Smooth muscle cell (in vitro differentiated cells): ENCODE data around the gene HPCAL1. TPM values are rescaled to one million over a fixed set of nuclear protein-coding genes. Genes with fewer than 3 reads are reported as not detected.

Source experiments
- DNase-seq: peaks from one replicate; lab custom pipeline; 2025; ENCODE audit not compliant: unreplicated experiment; lab: John Stamatoyannopoulos, UW
- H2AFZ ChIP-seq: fragments of 200-600 bp; sonication (generic); 2 replicates; pipeline ENCODE4 v1.6.0; 2016; ENCODE audit warnings: antibody characterized with exemption, low read depth, mild to moderate bottlenecking
- H3F3A ChIP-seq: fragments of 200-600 bp; sonication (generic); 2 replicates; pipeline ENCODE4 v1.6.0; 2017; ENCODE audit warnings: antibody characterized with exemption, low read depth
- H3K27ac ChIP-seq: fragments of 200-600 bp; sonication (generic); 2 replicates; pipeline ENCODE4 v1.5.1; 2016; ENCODE audit warnings: low read depth, mild to moderate bottlenecking
- H3K27me3 ChIP-seq: fragments of 200-600 bp; sonication (generic); 2 replicates; pipeline ENCODE4 v1.6.1; 2016; ENCODE audit warnings: low read depth, mild to moderate bottlenecking
- H3K36me3 ChIP-seq: fragments of 200-600 bp; sonication (generic); 2 replicates; pipeline ENCODE4 v1.5.1; 2016; ENCODE audit warnings: low read depth
- H3K4me1 ChIP-seq: fragments of 200-600 bp; sonication (generic); 2 replicates; pipeline ENCODE4 v1.5.1; 2016; ENCODE audit warnings: low read depth
- H3K4me2 ChIP-seq: fragments of 200-600 bp; sonication (generic); 2 replicates; pipeline ENCODE4 v1.6.0; 2016; ENCODE audit warnings: mild to moderate bottlenecking
- H3K4me3 ChIP-seq: fragments of 200-600 bp; sonication (generic); 2 replicates; pipeline ENCODE4 v1.5.1; 2016; ENCODE audit warnings: mild to moderate bottlenecking
- H3K79me2 ChIP-seq: fragments of 200-600 bp; sonication (generic); 2 replicates; pipeline ENCODE4 v1.6.0; 2016; ENCODE audit warnings: low read depth, mild to moderate bottlenecking
- H3K9ac ChIP-seq: fragments of 200-600 bp; sonication (generic); 2 replicates; pipeline ENCODE4 v1.6.0; 2016; ENCODE audit warnings: low read depth
- H3K9me3 ChIP-seq: fragments of 200-600 bp; sonication (generic); replicated peaks from 2 replicates; pipeline ENCODE4 v1.5.1; 2016; ENCODE audit warnings: low read depth
- H4K20me1 ChIP-seq: fragments of 200-600 bp; sonication (generic); 2 replicates; pipeline ENCODE4 v1.6.0; 2016; ENCODE audit warnings: low read depth
- WGBS: methylation state at CpG from one replicate; pipeline ENCODE4 v1.1.7; 2016; ENCODE audit warnings: low lambda C conversion rate; 5-methylcytosine and 5-hydroxymethylcytosine counted together
- polyA plus RNA-seq: library from polyadenylated mRNA; unstranded; fragments of >200 nt; fragmentation: Nextera tagmentation; extraction: Ambion mirVana; gene quantifications from 2 replicates; pipeline ENCODE4 v1.2.1, GENCODE V29; 2016
- total RNA-seq: library from RNA; depleted of rRNA; stranded (reverse); fragments of >200 nt; gene quantifications from 2 replicates; pipeline ENCODE4 v1.2.3, GENCODE V29; 2014
- TF ChIP-seq, protein P1 (sequence below): fragments of 200-600 bp; sonication (generic); IDR thresholded peaks from 2 replicates; pipeline ENCODE4 v1.5.1; 2017; ENCODE audit warnings: borderline replicate concordance, mild to moderate bottlenecking, antibody characterized with exemption; ENCODE audit not compliant: insufficient read depth, poor library complexity, severe bottlenecking

The HPCAL1 gene
- total and polyA plus RNA-seq, 2 experiments from 2014 or later = 11.7 to 15.8 TPM

DNA sequence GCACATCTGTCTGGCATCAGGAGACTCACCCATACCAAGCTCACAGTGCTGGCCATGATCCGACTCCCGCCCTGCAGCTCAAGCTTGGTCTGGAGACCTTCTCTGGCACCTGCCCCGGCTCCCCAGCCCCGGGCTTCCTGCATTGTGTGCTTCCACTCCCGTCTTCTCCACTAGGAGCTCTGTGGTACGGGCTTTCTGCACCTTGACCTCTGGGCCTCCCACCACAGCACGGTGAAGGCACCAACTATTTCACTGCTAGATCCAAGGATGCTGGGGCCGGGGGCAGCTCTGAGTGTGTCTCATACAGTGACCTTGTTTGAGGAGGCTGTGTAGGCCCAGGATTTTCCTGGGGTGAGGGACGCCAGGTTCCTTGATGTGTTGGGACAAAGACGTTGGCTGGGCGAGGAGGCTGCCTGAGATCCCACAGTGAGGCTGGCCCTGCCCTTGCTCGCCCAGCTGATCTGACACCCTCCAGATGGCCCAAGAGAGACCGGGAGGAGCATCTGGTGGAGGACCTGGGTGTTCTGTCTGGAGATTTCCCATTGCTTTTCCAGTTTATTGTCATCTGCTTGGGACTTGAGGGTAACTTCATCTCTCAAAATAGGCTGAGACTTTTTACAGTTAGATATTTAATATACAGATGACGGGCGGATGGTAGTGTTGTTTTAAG, 64.0 kb downstream of the HPCAL1 start:
- Histone ChIP-seq H3K9me3 (no peaks in the 10 kb centered on the region), H3K79me2 (no peaks in the 10 kb centered on the region), H3K4me1 (no peaks in the 10 kb centered on the region), H3F3A (no peaks in the 10 kb centered on the region), H3K9ac (no peak overlapping the region), H4K20me1 (no peaks in the 10 kb centered on the region), H3K36me3 (no peaks in the 10 kb centered on the region), H2AFZ (no peak overlapping the region), H3K4me2 (no peak overlapping the region), H3K27me3 (no peaks in the 10 kb centered on the region), H3K27ac (no peak overlapping the region), H3K4me3 (no peak overlapping the region)
- TF ChIP-seq, protein P1, sequence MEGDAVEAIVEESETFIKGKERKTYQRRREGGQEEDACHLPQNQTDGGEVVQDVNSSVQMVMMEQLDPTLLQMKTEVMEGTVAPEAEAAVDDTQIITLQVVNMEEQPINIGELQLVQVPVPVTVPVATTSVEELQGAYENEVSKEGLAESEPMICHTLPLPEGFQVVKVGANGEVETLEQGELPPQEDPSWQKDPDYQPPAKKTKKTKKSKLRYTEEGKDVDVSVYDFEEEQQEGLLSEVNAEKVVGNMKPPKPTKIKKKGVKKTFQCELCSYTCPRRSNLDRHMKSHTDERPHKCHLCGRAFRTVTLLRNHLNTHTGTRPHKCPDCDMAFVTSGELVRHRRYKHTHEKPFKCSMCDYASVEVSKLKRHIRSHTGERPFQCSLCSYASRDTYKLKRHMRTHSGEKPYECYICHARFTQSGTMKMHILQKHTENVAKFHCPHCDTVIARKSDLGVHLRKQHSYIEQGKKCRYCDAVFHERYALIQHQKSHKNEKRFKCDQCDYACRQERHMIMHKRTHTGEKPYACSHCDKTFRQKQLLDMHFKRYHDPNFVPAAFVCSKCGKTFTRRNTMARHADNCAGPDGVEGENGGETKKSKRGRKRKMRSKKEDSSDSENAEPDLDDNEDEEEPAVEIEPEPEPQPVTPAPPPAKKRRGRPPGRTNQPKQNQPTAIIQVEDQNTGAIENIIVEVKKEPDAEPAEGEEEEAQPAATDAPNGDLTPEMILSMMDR = no peak
- no peak for DNase-seq
- 91% methylated on average over 15 of the region's 15 CpGs for WGBS

DNA sequence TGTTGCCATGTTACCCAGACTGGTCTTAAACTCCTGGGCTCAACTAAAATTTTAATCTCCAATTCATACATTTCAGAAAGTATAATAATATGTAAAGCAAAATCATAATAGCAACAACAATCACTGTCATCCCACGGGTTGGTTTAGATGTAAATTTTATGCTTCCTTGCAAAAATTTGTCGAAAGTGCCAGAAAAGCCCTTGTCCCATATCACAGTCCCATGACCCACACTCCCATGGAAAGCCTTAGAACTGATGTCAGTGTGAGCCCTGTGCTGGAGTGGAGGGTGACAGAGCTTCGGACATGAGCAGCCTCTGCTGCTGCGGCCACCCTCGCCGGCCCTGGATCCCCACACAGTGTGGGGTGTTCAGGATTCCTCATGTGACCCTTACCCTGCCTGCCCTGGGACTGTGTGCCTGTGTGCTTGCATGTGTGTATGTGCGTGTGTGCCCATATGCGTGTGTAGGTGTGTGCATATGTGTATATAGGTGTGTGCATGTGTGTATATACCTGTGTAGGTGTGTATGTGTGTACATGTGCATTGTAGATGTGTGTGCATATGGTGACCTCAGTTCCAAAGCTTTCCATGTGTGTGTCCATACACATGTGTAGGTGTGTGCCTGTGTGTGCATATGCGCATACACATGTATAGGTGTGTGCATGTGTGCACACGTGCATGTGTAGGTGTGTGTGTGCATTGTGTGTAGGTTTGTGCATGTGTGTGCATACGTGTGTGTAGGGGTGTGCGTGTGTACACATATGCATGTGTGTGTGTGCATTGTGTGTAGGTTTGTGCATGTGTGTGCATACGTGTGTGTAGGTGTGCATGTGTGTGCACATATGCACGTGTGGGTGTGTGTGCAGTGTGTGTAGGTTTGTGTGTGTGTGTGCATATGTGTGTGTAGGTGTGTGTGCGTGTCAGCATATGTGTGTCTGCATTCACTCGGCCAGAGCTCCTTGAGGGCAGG, 65.1 kb downstream of the HPCAL1 start:
- 94% methylated on average over 16 of the region's 16 CpGs for WGBS
- Histone ChIP-seq H3K27ac (no peak overlapping the region), H3K9me3 (no peaks in the 10 kb centered on the region), H3K27me3 (no peaks in the 10 kb centered on the region), H3K4me1 (no peaks in the 10 kb centered on the region), H3K9ac (no peak overlapping the region), H3K36me3 (no peaks in the 10 kb centered on the region), H3K4me3 (no peak overlapping the region), H3K79me2 (no peaks in the 10 kb centered on the region), H4K20me1 (no peaks in the 10 kb centered on the region), H3F3A (no peaks in the 10 kb centered on the region), H3K4me2 (no peak overlapping the region), H2AFZ (no peak overlapping the region)
- TF ChIP-seq, protein P1 = no peak
- no peak for DNase-seq

DNA sequence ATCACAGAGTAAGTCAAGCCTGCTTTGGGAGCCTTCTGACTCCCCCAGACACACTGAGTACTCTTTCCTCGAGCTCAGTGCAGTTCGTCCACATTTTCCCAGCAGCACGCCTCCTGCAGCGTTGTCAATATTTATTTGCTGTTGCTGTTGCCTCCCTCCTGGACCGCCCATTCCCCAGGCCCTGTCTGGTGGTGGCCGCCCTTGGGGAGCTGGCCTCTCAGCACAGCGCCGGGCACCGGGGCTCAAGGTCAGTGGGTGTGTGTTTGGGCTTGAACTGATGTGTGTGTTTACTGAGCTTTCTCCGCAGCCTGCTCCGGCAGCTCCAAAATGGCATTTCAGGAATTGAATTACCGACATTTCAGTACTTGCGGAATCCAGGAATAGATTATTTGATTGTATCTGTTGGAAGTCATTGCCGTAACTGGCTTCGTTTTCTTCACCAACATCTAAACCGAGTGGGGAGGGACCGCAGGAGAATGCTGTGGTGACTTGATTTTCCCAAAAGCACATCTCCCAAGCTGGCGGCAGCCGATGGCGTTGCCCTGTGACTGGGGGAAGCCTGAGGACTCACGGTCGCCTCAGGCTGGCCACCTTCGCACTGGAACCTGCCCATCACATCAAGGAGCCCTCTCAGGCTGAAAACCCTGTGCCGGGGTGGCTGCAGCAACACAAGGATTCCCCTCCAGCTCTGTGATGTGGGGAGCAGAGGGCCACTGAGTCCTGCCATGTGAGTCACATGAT, 66.0 kb downstream of the HPCAL1 start:
- Histone ChIP-seq H3K27me3 (no peaks in the 10 kb centered on the region), H4K20me1 (no peaks in the 10 kb centered on the region), H2AFZ (no peak overlapping the region), H3K27ac (no peak overlapping the region), H3K9ac (no peak overlapping the region), H3K4me2 (no peak overlapping the region), H3K4me1 (no peaks in the 10 kb centered on the region), H3F3A (no peaks in the 10 kb centered on the region), H3K4me3 (no peak overlapping the region), H3K36me3 (no peaks in the 10 kb centered on the region), H3K79me2 (no peaks in the 10 kb centered on the region), H3K9me3 (no peaks in the 10 kb centered on the region)
- no peak for DNase-seq
- WGBS = 95% methylated on average over 24 of the region's 24 CpGs
- TF ChIP-seq, protein P1 = no peak
